Activated T-cell treated with anti-CD3 and anti-CD28 coated beads for 48 hours (primary cell): ENCODE data around the gene LGALS3BP.
"Not testable (repeated sequence)": the region's sequence is repeated elsewhere in the genome, so short reads cannot be mapped to it uniquely, and the experiment has no call there.

Experiments
- DNase-seq: peaks from one replicate; pipeline ENCODE4 v3.0.0-alpha.2; 2020; ENCODE audit warnings: low read depth

LGALS3BP gene

GRCh38 chr17:78980624-78980972 is 875 bp upstream of the LGALS3BP start:
- DNase-seq, result no peak

GRCh38 chr17:78977997-78978973 is 1.4 kb downstream of the LGALS3BP start:
- DNase-seq, result no peak

GRCh38 chr17:78977681-78977943 is 2.1 kb downstream of the LGALS3BP start:
- DNase-seq, result no peak

- no peak for DNase-seq
These were observed 2.6 kb downstream of the LGALS3BP start for GRCh38 chr17:78976907-78977680.

GRCh38 chr17:78974635-78975591 is 4.8 kb downstream of the LGALS3BP start:
- no peak for DNase-seq

- no peak for DNase-seq
These were observed 5.8 kb downstream of the LGALS3BP start for GRCh38 chr17:78973792-78974520.

GRCh38 chr17:78973196-78973595 is 6.5 kb downstream of the LGALS3BP start:
- DNase-seq, result no peak

- no peak for DNase-seq
These were observed 7.1 kb downstream of the LGALS3BP start for GRCh38 chr17:78972507-78973105.

- DNase-seq, result no peak
These were observed 7.8 kb downstream of the LGALS3BP start for GRCh38 chr17:78971756-78972506.

GRCh38 chr17:78970834-78971755 is 8.6 kb downstream of the LGALS3BP start:
- DNase-seq, result peak; percentile 68

GRCh38 chr17:78969865-78970264 is 9.9 kb downstream of the LGALS3BP start:
- DNase-seq, result no peak

- no peak for DNase-seq
These were observed 11.9 kb downstream of the LGALS3BP start for GRCh38 chr17:78967782-78968362.

GRCh38 chr17:78966910-78967600 is 12.7 kb downstream of the LGALS3BP start:
- DNase-seq, result no peak

GRCh38 chr17:78966123-78966813 is 13.5 kb downstream of the LGALS3BP start:
- no peak for DNase-seq

- no peak for DNase-seq
These were observed 14.2 kb downstream of the LGALS3BP start for GRCh38 chr17:78965491-78965924.

- no peak for DNase-seq
These were observed 16.3 kb downstream of the LGALS3BP start for GRCh38 chr17:78963378-78963777.

GRCh38 chr17:78962984-78963348 is 16.8 kb downstream of the LGALS3BP start:
- DNase-seq, result not testable (repeated sequence)
